H1 (cell line): ENCODE measurements around the gene MECP2. TPM values are rescaled to one million over a fixed set of nuclear protein-coding genes. Genes with fewer than 3 reads are reported as not detected.

Experiments
- BACH1 ChIP-seq: IDR thresholded peaks from 2 replicates; pipeline ENCODE4 v1.6.1; 2012; ENCODE audit warnings: low read length, improper control_type of control experiment
- E2F6 ChIP-seq: IDR thresholded peaks from 2 replicates; pipeline ENCODE4 v1.6.1; 2012; ENCODE audit warnings: inconsistent platforms
- JUND ChIP-seq: IDR thresholded peaks from 2 replicates; pipeline ENCODE4 v1.6.1; 2011; ENCODE audit warnings: mild to moderate bottlenecking, improper control_type of control experiment, low read length
- POU5F1 ChIP-seq: IDR thresholded peaks from 2 replicates; pipeline ENCODE4 v1.6.1; 2011; ENCODE audit warnings: low read depth, mild to moderate bottlenecking, low read length, moderate library complexity
- SUZ12 ChIP-seq: fragments of 200-600 bp; sonication (generic); IDR thresholded peaks from 2 replicates; pipeline ENCODE4 v1.6.1; 2012; ENCODE audit warnings: mild to moderate bottlenecking, inconsistent platforms, low read length, moderate library complexity, mixed read lengths
- polyA plus RNA-seq, 7 experiments: library from polyadenylated mRNA; depleted of rRNA in 3 of 7; stranded (reverse) in 5 of 7; unstranded in 2 of 7; fragments of >200 nt in 5 of 7; fragments of 200-250 nt in 2 of 7; gene quantifications; 1 replicate in 5 of 7; 2 replicates in 1 of 7; 4 replicates in 1 of 7; pipeline versions ENCODE4 v1.2.1 to v1.2.3, GENCODE V29; 2011 to 2013; ENCODE audit warnings: missing spikeins in 2 of 7, mixed read lengths in 2 of 7
- total RNA-seq: library from RNA; stranded (reverse); fragmentation: NEBNext Ultra II Directional; extraction: Animal tissue kit (Norgen Biotek cat#: 25700); gene quantifications from 2 replicates; pipeline ENCODE4 v1.2.1, GENCODE V29; 2021

The MECP2 gene
- total and polyA plus RNA-seq, 2 of the 8 experiments (the other 6 are each of a cell fraction or from before 2014, with no cell fraction given), result 5.0 to 32.4 TPM

- TF ChIP-seq E2F6 (no peak), SUZ12 (no peak), POU5F1 (no peak), JUND (no peak), BACH1 (no peak)
- TF ChIP-seq, all 59 proteins: peak for 0
These were observed 45.6 kb upstream of the MECP2 start (continued) for GRCh38 chrX:154142950-154143745.
